HepG2 (cell line): ENCODE results near the gene CBX5. TPM values are rescaled to one million over a fixed set of nuclear protein-coding genes. Genes with fewer than 3 reads are reported as not detected.

Experiments used
- ADNP ChIP-seq: sonication (generic); formaldehyde crosslinking; IDR thresholded peaks from 2 replicates; pipeline ENCODE4 v1.4.0; 2020; ENCODE audit warnings: missing genetic modification reagents
- BORCS8-MEF2B ChIP-seq: sonication (generic); formaldehyde crosslinking; IDR thresholded peaks from 2 replicates; pipeline ENCODE4 v1.8.0; 2022; ENCODE audit warnings: mild to moderate bottlenecking, missing genetic modification reagents
- CENPX ChIP-seq: sonication (generic); formaldehyde crosslinking; IDR thresholded peaks from 2 replicates; pipeline ENCODE4 v1.9.0; 2021; ENCODE audit warnings: mild to moderate bottlenecking, missing genetic modification reagents, moderate library complexity
- CREM ChIP-seq, 2 experiments: sonication (generic) in 1 of 2; formaldehyde crosslinking in 1 of 2; IDR thresholded peaks; 2 replicates each; pipeline versions ENCODE4 v1.4.0 to v1.6.1; 2016 to 2020; ENCODE audit warnings: antibody characterized with exemption in 1 of 2, mild to moderate bottlenecking in 1 of 2, missing genetic modification reagents in 1 of 2
- DRAP1 ChIP-seq: IDR thresholded peaks from 2 replicates; pipeline ENCODE4 v1.6.1; 2016; ENCODE audit warnings: missing genetic modification reagents, missing compliant biosample characterization
- ERF ChIP-seq: IDR thresholded peaks from 2 replicates; pipeline ENCODE4 v1.6.1; 2018; ENCODE audit warnings: missing biosample characterization, missing genetic modification reagents
- FOSL1 ChIP-seq: sonication (generic); formaldehyde crosslinking; IDR thresholded peaks from 2 replicates; pipeline ENCODE4 v1.9.0; 2021; ENCODE audit warnings: missing genetic modification reagents, borderline replicate concordance
- HES4 ChIP-seq: sonication (generic); formaldehyde crosslinking; IDR thresholded peaks from 2 replicates; pipeline ENCODE4 v1.9.0; 2021; ENCODE audit warnings: mild to moderate bottlenecking, missing genetic modification reagents, borderline replicate concordance
- HNRNPK ChIP-seq: fragments of 200-400 bp; formaldehyde crosslinking; IDR thresholded peaks from 2 replicates; pipeline ENCODE4 v1.6.1; 2018; ENCODE audit warnings: low read length, low read depth, moderate library complexity, mild to moderate bottlenecking; ENCODE audit not compliant: poor library complexity, severe bottlenecking
- JUN ChIP-seq: sonication (generic); formaldehyde crosslinking; IDR thresholded peaks from 2 replicates; pipeline ENCODE4 v1.4.0; 2020; ENCODE audit warnings: mild to moderate bottlenecking, missing genetic modification reagents
- NPAS2 ChIP-seq: sonication (generic); formaldehyde crosslinking; IDR thresholded peaks from 2 replicates; pipeline ENCODE4 v1.8.0; 2022; ENCODE audit warnings: mild to moderate bottlenecking, missing genetic modification reagents, borderline replicate concordance
- RBAK ChIP-seq: sonication (generic); formaldehyde crosslinking; IDR thresholded peaks from 2 replicates; pipeline ENCODE4 v1.5.1; 2020; ENCODE audit warnings: mild to moderate bottlenecking, missing genetic modification reagents
- RFX5 ChIP-seq: IDR thresholded peaks from 2 replicates; pipeline ENCODE4 v1.6.1; 2011; ENCODE audit warnings: low read depth, low read length, improper control_type of control experiment
- SMARCE1 ChIP-seq: fragments of 450-650 bp; IDR thresholded peaks from 2 replicates; pipeline ENCODE4 v1.6.1; 2017; ENCODE audit warnings: borderline replicate concordance
- SMYD3 ChIP-seq: sonication (generic); formaldehyde crosslinking; IDR thresholded peaks from 2 replicates; pipeline ENCODE4 v1.8.1; 2023; ENCODE audit warnings: mild to moderate bottlenecking, missing genetic modification reagents
- SOX5 ChIP-seq: IDR thresholded peaks from 2 replicates; pipeline ENCODE4 v1.6.1; 2016; ENCODE audit warnings: borderline replicate concordance
- SP2 ChIP-seq: sonication (generic); formaldehyde crosslinking; IDR thresholded peaks from 2 replicates; pipeline ENCODE4 v1.5.1; 2020; ENCODE audit warnings: mild to moderate bottlenecking, missing genetic modification reagents
- XBP1 ChIP-seq: sonication (generic); formaldehyde crosslinking; IDR thresholded peaks from 2 replicates; pipeline ENCODE4 v1.5.0; 2020; ENCODE audit warnings: missing genetic modification reagents
- ZBED4 ChIP-seq: sonication (generic); formaldehyde crosslinking; IDR thresholded peaks from 2 replicates; pipeline ENCODE4 v1.4.0; 2020; ENCODE audit warnings: missing genetic modification reagents, borderline replicate concordance
- ZNF17 ChIP-seq: sonication (generic); formaldehyde crosslinking; IDR thresholded peaks from 2 replicates; pipeline ENCODE4 v1.5.0; 2020; ENCODE audit warnings: mild to moderate bottlenecking, missing genetic modification reagents
- ZNF3 ChIP-seq: IDR thresholded peaks from 2 replicates; pipeline ENCODE4 v1.7.0; 2017; ENCODE audit warnings: inconsistent platforms
- ZNF510 ChIP-seq: sonication (generic); formaldehyde crosslinking; IDR thresholded peaks from 2 replicates; pipeline ENCODE4 v1.4.0; 2020; ENCODE audit warnings: low read depth, mild to moderate bottlenecking, missing genetic modification reagents
- ZNF549 ChIP-seq: sonication (generic); formaldehyde crosslinking; IDR thresholded peaks from 2 replicates; pipeline ENCODE4 v1.5.0; 2020; ENCODE audit warnings: missing genetic modification reagents
- ZNF562 ChIP-seq: sonication (generic); formaldehyde crosslinking; IDR thresholded peaks from 2 replicates; pipeline ENCODE4 v1.8.0; 2022; ENCODE audit warnings: missing genetic modification reagents, borderline replicate concordance
- ZNF619 ChIP-seq: sonication (generic); formaldehyde crosslinking; IDR thresholded peaks from 2 replicates; pipeline ENCODE4 v1.4.0; 2020; ENCODE audit warnings: mild to moderate bottlenecking, missing genetic modification reagents
- ZNF790 ChIP-seq: sonication (generic); formaldehyde crosslinking; IDR thresholded peaks from 2 replicates; pipeline ENCODE4 v1.8.0; 2022; ENCODE audit warnings: missing genetic modification reagents, mild to moderate bottlenecking, borderline replicate concordance
- ZNF850 ChIP-seq: sonication (generic); formaldehyde crosslinking; conservative IDR thresholded peaks from 2 replicates; pipeline ENCODE4 v1.9.0; 2021; ENCODE audit warnings: mild to moderate bottlenecking, missing genetic modification reagents
- ZSCAN20 ChIP-seq: sonication (generic); formaldehyde crosslinking; IDR thresholded peaks from 2 replicates; pipeline ENCODE4 v1.4.0; 2020; ENCODE audit warnings: missing genetic modification reagents, mild to moderate bottlenecking, borderline replicate concordance
- ZSCAN25 ChIP-seq: sonication (generic); formaldehyde crosslinking; IDR thresholded peaks from 2 replicates; pipeline ENCODE4 v1.8.0; 2022; ENCODE audit warnings: mild to moderate bottlenecking, missing genetic modification reagents
- polyA plus RNA-seq, 8 experiments: library from polyadenylated mRNA; depleted of rRNA in 3 of 8; stranded (reverse) in 7 of 8; unstranded in 1 of 8; fragments of >200 nt; fragmentation: Illumina TruSeq in 4 of 8; extraction: Trizol in 4 of 8; gene quantifications; 2 replicates each; pipeline versions ENCODE4 v1.2.1 to v1.2.3, GENCODE V29; 2011 to 2016; ENCODE audit warnings: low read depth in 4 of 8, missing spikeins in 1 of 8, mixed read lengths in 1 of 8; ENCODE audit not compliant: insufficient read depth in 1 of 8
- total RNA-seq, 5 experiments: library from RNA; depleted of rRNA; stranded (reverse); fragments of >200 nt; fragmentation: Illumina TruSeq; extraction: Trizol; gene quantifications; 2 replicates each; pipeline ENCODE4 v1.2.3, GENCODE V29; 2016; ENCODE audit warnings: low read depth in 1 of 5

Gene CBX5
- total and polyA plus RNA-seq, 2 of the 13 experiments (the other 11 are each of a cell fraction or from before 2014, with no cell fraction given) = 16.0 to 22.2 TPM

GRCh38 chr12:54214553-54215406 is 65.1 kb downstream of the CBX5 start (continued):
- TF ChIP-seq ZNF850 (CRISPR knock-in tag) (no peak), SMARCE1 (no peak), ZNF549 (CRISPR knock-in tag) (no peak), ZNF790 (CRISPR knock-in tag) (no peak), CREM (IDR thresholded peaks at IDR 0.05) (no peak), CREM (CRISPR knock-in tag; IDR thresholded peaks at IDR 0.05) (no peak), ZSCAN25 (CRISPR knock-in tag) (no peak), SP2 (CRISPR knock-in tag) (no peak), ADNP (CRISPR knock-in tag) (no peak), HNRNPK (no peak), ZNF562 (CRISPR knock-in tag) (no peak), ZNF619 (CRISPR knock-in tag) (no peak), RFX5 (no peak), BORCS8-MEF2B (CRISPR knock-in tag) (peak; percentile 39; the same call in 1 of the 2 replicates), DRAP1 (CRISPR knock-in tag) (0 out of 2 replicates have a peak, but pooled peaks have one; percentile 59), RBAK (no peak), JUN (CRISPR knock-in tag) (no peak), ZBED4 (CRISPR knock-in tag) (peak; percentile 44; the same call in 1 of the 2 replicates), XBP1 (CRISPR knock-in tag) (no peak), ERF (CRISPR knock-in tag) (0 out of 2 replicates have a peak, but pooled peaks have one; percentile 37), ZSCAN20 (CRISPR knock-in tag) (no peak), SOX5 (CRISPR knock-in tag) (peak; percentile 53; the same call in 1 of the 2 replicates), HES4 (no peak), FOSL1 (CRISPR knock-in tag) (no peak), ZNF3 (CRISPR knock-in tag) (no peak), NPAS2 (CRISPR knock-in tag) (no peak), CENPX (CRISPR knock-in tag) (no peak), ZNF17 (no peak), ZNF510 (CRISPR knock-in tag) (0 out of 2 replicates have a peak, but pooled peaks have one; percentile 44), SMYD3 (CRISPR knock-in tag) (no peak)
